Spinal cord (tissue), 10 donors: ENCODE measurements around the gene RIPPLY1. TPM values are rescaled to one million over a fixed set of nuclear protein-coding genes. Genes with fewer than 3 reads are reported as not detected.

Experiments used
- DNase-seq, 6 donors: peaks; one replicate each; pipeline versions ENCODE4 v3.0.0 to v3.0.0-alpha.2; 2013 to 2015; ENCODE audit warnings: low spot score in 6 of 6, low read depth in 4 of 6
- H3K27ac ChIP-seq: one replicate; pipeline ENCODE4 v1.5.1; 2013; ENCODE audit warnings: low read depth, low read length, control low read depth
- H3K27me3 ChIP-seq: one replicate; pipeline ENCODE4 v1.6.1; 2013; ENCODE audit warnings: low read length; ENCODE audit not compliant: control insufficient read depth, insufficient read depth
- H3K36me3 ChIP-seq: one replicate; pipeline ENCODE4 v1.6.1; 2013; ENCODE audit warnings: low read length; ENCODE audit not compliant: control insufficient read depth, insufficient read depth
- H3K4me1 ChIP-seq: one replicate; pipeline ENCODE4 v1.6.1; 2013; ENCODE audit warnings: low read length; ENCODE audit not compliant: control insufficient read depth, insufficient read depth
- H3K4me3 ChIP-seq: one replicate; pipeline ENCODE4 v1.5.1; 2013; ENCODE audit warnings: low read depth, low read length, control low read depth
- H3K9me3 ChIP-seq: one replicate; pipeline ENCODE4 v1.6.1; 2013; ENCODE audit warnings: low read length; ENCODE audit not compliant: control insufficient read depth, insufficient read depth
- WGBS: methylation state at CpG from one replicate; pipeline ENCODE4 v1.1.5; 2013; ENCODE audit warnings: missing lambda C conversion rate; ENCODE audit not compliant: insufficient coverage; 5-methylcytosine and 5-hydroxymethylcytosine counted together
- long read RNA-seq, 4 donors: transcript quantifications; one replicate each; lab custom pipeline, GENCODE V29; 2026
- polyA plus RNA-seq, 2 donors: library from polyadenylated mRNA; unstranded; fragments of 120-200 nt; gene quantifications; one replicate each; pipeline ENCODE4 v1.2.1, GENCODE V29; 2013; ENCODE audit not compliant: insufficient read length in 2 of 2
- total RNA-seq, 2 donors: library from RNA; depleted of rRNA in 1 of 2; stranded (reverse); fragments of 120-200 nt in 1 of 2; fragments of >200 nt in 1 of 2; gene quantifications; one replicate each; pipeline versions ENCODE4 v1.2.3 to v1.2.4, GENCODE V29; 2013 to 2014
- donor health status: healthy.

RIPPLY1 gene
- total RNA-seq (under 1 TPM in 1 of 2 donors, not detected in 1; 0.28 TPM), polyA plus RNA-seq (under 1 TPM in 1 of 2 donors, not detected in 1; 0.18 TPM)
- long read RNA-seq, donor 1 = 0 reads
- long read RNA-seq, donor 2 = 0 reads
- long read RNA-seq, donor 3 = 0 reads
- long read RNA-seq, donor 4 = 0 reads

GRCh38 chrX:106903291-106903824, at the start of gene RIPPLY1:
TSS of gene RIPPLY1 (minus strand) at chrX:106903341. CDS start at chrX:106903287, 54 bp downstream.
- DNase-seq = no peak
- Histone ChIP-seq H3K36me3 (no peaks in the 10 kb centered on the region), H3K9me3 (no peaks in the 10 kb centered on the region), H3K27me3 (peaks cover 12% of the 10 kb centered on the region), H3K4me1 (peaks cover 16% of the 10 kb centered on the region), H3K27ac (no peak within 1 kb of the TSS), H3K4me3 (no peak within 1 kb of the TSS)
- WGBS = 36% methylated on average over 1 of the region's 1 CpG

GRCh38 chrX:106952538-106952937, 49.4 kb upstream of the RIPPLY1 start:
- DNase-seq = no peak

GRCh38 chrX:106952089-106952488, 48.9 kb upstream of the RIPPLY1 start:
- Histone ChIP-seq H3K4me1 (no peaks in the 10 kb centered on the region), H3K27me3 (no peaks in the 10 kb centered on the region), H3K27ac (no peak overlapping the region), H3K9me3 (no peaks in the 10 kb centered on the region), H3K4me3 (no peak overlapping the region), H3K36me3 (no peaks in the 10 kb centered on the region)
- DNase-seq = no peak
- WGBS = no CpG with 5 or more reads among the region's 3 CpGs

More at GRCh38 chrX:106952538-106952937, 49.4 kb upstream of the RIPPLY1 start:
- Histone ChIP-seq H3K4me3 (no peak overlapping the region), H3K36me3 (no peaks in the 10 kb centered on the region), H3K9me3 (no peaks in the 10 kb centered on the region), H3K27me3 (no peaks in the 10 kb centered on the region), H3K27ac (no peak overlapping the region), H3K4me1 (no peaks in the 10 kb centered on the region)
- no CpG with 5 or more reads among the region's 2 CpGs for WGBS

GRCh38 chrX:106951230-106951629, 48.1 kb upstream of the RIPPLY1 start:
- no peak for DNase-seq
- Histone ChIP-seq H3K4me3 (no peak overlapping the region), H3K27me3 (no peaks in the 10 kb centered on the region), H3K9me3 (no peaks in the 10 kb centered on the region), H3K4me1 (no peaks in the 10 kb centered on the region), H3K27ac (no peak overlapping the region), H3K36me3 (no peaks in the 10 kb centered on the region)
- WGBS = 80% methylated on average over 2 of the region's 6 CpGs

GRCh38 chrX:106950381-106950780, 47.2 kb upstream of the RIPPLY1 start:
- H3K36me3 ChIP-seq = no peaks in the 10 kb centered on the region
- H3K4me3 ChIP-seq = no peak overlapping the region
- no peak for DNase-seq
- 29% methylated on average over 1 of the region's 2 CpGs for WGBS
- H3K9me3 ChIP-seq = no peaks in the 10 kb centered on the region
- no peaks in the 10 kb centered on the region for H3K4me1 ChIP-seq
- H3K27me3 ChIP-seq = no peaks in the 10 kb centered on the region
- H3K27ac ChIP-seq = no peak overlapping the region

- Histone ChIP-seq H3K4me3 (no peak overlapping the region), H3K36me3 (no peaks in the 10 kb centered on the region), H3K27me3 (no peaks in the 10 kb centered on the region), H3K9me3 (no peaks in the 10 kb centered on the region), H3K4me1 (no peaks in the 10 kb centered on the region), H3K27ac (no peak overlapping the region)
- no peak for DNase-seq
- WGBS = no CpG with 5 or more reads among the region's 1 CpG
Observed at GRCh38 chrX:106949366-106949765, 46.2 kb upstream of the RIPPLY1 start.

- H3K9me3 ChIP-seq = no peaks in the 10 kb centered on the region
Observed at GRCh38 chrX:106948641-106949040, 45.5 kb upstream of the RIPPLY1 start.

GRCh38 chrX:106946464-106946863, 43.3 kb upstream of the RIPPLY1 start:
- Histone ChIP-seq H3K4me1 (no peaks in the 10 kb centered on the region), H3K9me3 (no peaks in the 10 kb centered on the region), H3K27me3 (peaks cover 1% of the 10 kb centered on the region), H3K4me3 (no peak overlapping the region), H3K36me3 (peaks cover under 1% of the 10 kb centered on the region), H3K27ac (no peak overlapping the region)
- DNase-seq = no peak
- WGBS = no CpG with 5 or more reads among the region's 3 CpGs

More at GRCh38 chrX:106948641-106949040, 45.5 kb upstream of the RIPPLY1 start:
- no peak for DNase-seq
- Histone ChIP-seq H3K27me3 (no peaks in the 10 kb centered on the region), H3K27ac (no peak overlapping the region), H3K4me3 (no peak overlapping the region), H3K4me1 (no peaks in the 10 kb centered on the region), H3K36me3 (no peaks in the 10 kb centered on the region)
- no CpG with 5 or more reads among the region's 3 CpGs for WGBS

GRCh38 chrX:106940068-106940467, 36.9 kb upstream of the RIPPLY1 start:
- H3K36me3 ChIP-seq = peaks cover 4% of the 10 kb centered on the region
- H3K9me3 ChIP-seq = no peaks in the 10 kb centered on the region
- H3K4me1 ChIP-seq = no peaks in the 10 kb centered on the region
- no peak overlapping the region for H3K27ac ChIP-seq
- peaks cover 10% of the 10 kb centered on the region for H3K27me3 ChIP-seq
- no CpG with 5 or more reads among the region's 1 CpG for WGBS
- DNase-seq = no peak
- H3K4me3 ChIP-seq = no peak overlapping the region

- WGBS = no CpG with 5 or more reads among the region's 3 CpGs
- no peak overlapping the region for H3K27ac ChIP-seq
- H3K9me3 ChIP-seq = no peaks in the 10 kb centered on the region
- H3K36me3 ChIP-seq = peaks cover 4% of the 10 kb centered on the region
- no peak overlapping the region for H3K4me3 ChIP-seq
- H3K4me1 ChIP-seq = no peaks in the 10 kb centered on the region
- H3K27me3 ChIP-seq = peaks cover 10% of the 10 kb centered on the region
- DNase-seq = no peak
Observed at GRCh38 chrX:106939566-106939965, 36.4 kb upstream of the RIPPLY1 start.
